MM.1S (cell line): ENCODE data around the gene CCDC92B.
"Not testable (repeated sequence)": the region's sequence is repeated elsewhere in the genome, so short reads cannot be mapped to it uniquely, and the experiment has no call there.

Experiments used
- DNase-seq: peaks from one replicate; pipeline ENCODE4 v3.0.0-alpha.2; 2015
- H2AFZ ChIP-seq: fragments of 300-600 bp; sonication (generic); 2 replicates; pipeline ENCODE4 v1.6.0; 2016; ENCODE audit warnings: antibody characterized with exemption, low read length
- H3F3A ChIP-seq: fragments of 300-600 bp; sonication (generic); 2 replicates; pipeline ENCODE4 v1.6.1; 2016; ENCODE audit warnings: mild to moderate bottlenecking, antibody characterized with exemption, low read length, moderate library complexity, mixed read lengths; ENCODE audit not compliant: insufficient read depth
- H3K27ac ChIP-seq: fragments of 300-600 bp; sonication (generic); 2 replicates; pipeline ENCODE4 v1.5.1; 2016; ENCODE audit warnings: mild to moderate bottlenecking, low read length
- H3K27me3 ChIP-seq: fragments of 300-600 bp; sonication (generic); replicated peaks from 2 replicates; pipeline ENCODE4 v1.6.0; 2016; ENCODE audit warnings: low read length; ENCODE audit not compliant: insufficient read depth
- H3K36me3 ChIP-seq: fragments of 300-600 bp; sonication (generic); replicated peaks from 2 replicates; pipeline ENCODE4 v1.6.1; 2016; ENCODE audit warnings: mild to moderate bottlenecking, low read length, mixed read lengths; ENCODE audit not compliant: insufficient read depth
- H3K4me1 ChIP-seq: fragments of 300-600 bp; sonication (generic); 2 replicates; pipeline ENCODE4 v1.6.1; 2016; ENCODE audit warnings: low read length, mixed read lengths
- H3K4me2 ChIP-seq: fragments of 300-600 bp; sonication (generic); 2 replicates; pipeline ENCODE4 v1.6.0; 2016; ENCODE audit warnings: low read depth, low read length
- H3K4me3 ChIP-seq: fragments of 300-600 bp; sonication (generic); 2 replicates; pipeline ENCODE4 v1.5.1; 2016; ENCODE audit warnings: low read length, mixed read lengths
- H3K79me2 ChIP-seq: fragments of 300-600 bp; sonication (generic); 2 replicates; pipeline ENCODE4 v1.6.1; 2016; ENCODE audit warnings: mixed run types, low read length, mixed read lengths
- H3K9ac ChIP-seq: fragments of 300-600 bp; sonication (generic); 2 replicates; pipeline ENCODE4 v1.6.1; 2016; ENCODE audit warnings: low read length, mixed read lengths
- H3K9me2 ChIP-seq: fragments of 300-600 bp; sonication (generic); replicated peaks from 2 replicates; pipeline ENCODE4 v1.6.1; 2016; ENCODE audit warnings: mild to moderate bottlenecking, low read length, mixed read lengths; ENCODE audit not compliant: insufficient read depth
- H3K9me3 ChIP-seq: fragments of 300-600 bp; sonication (generic); replicated peaks from 2 replicates; pipeline ENCODE4 v1.6.1; 2016; ENCODE audit warnings: mild to moderate bottlenecking, low read length, mixed read lengths; ENCODE audit not compliant: insufficient read depth
- H4K20me1 ChIP-seq: fragments of 300-600 bp; sonication (generic); 2 replicates; pipeline ENCODE4 v1.6.1; 2016; ENCODE audit warnings: mild to moderate bottlenecking, low read length, moderate library complexity, mixed read lengths; ENCODE audit not compliant: insufficient read depth
- EZH2 ChIP-seq: fragments of 300-600 bp; sonication (generic); optimal IDR thresholded peaks from 2 replicates; pipeline ENCODE3; 2017; ENCODE audit warnings: low read depth, mild to moderate bottlenecking, antibody characterized with exemption, low read length, mixed read lengths
- EZH2phosphoT487 ChIP-seq: fragments of 300-600 bp; sonication (generic); IDR thresholded peaks from 2 replicates; pipeline ENCODE4 v1.6.1; 2018; ENCODE audit warnings: antibody characterized with exemption, low read length
- TF ChIP-seq, protein P1 (sequence below): fragments of 300-600 bp; sonication (generic); IDR thresholded peaks from 2 replicates; pipeline ENCODE4 v1.5.1; 2016; ENCODE audit warnings: antibody characterized with exemption, low read length, mixed read lengths

Gene CCDC92B

DNA sequence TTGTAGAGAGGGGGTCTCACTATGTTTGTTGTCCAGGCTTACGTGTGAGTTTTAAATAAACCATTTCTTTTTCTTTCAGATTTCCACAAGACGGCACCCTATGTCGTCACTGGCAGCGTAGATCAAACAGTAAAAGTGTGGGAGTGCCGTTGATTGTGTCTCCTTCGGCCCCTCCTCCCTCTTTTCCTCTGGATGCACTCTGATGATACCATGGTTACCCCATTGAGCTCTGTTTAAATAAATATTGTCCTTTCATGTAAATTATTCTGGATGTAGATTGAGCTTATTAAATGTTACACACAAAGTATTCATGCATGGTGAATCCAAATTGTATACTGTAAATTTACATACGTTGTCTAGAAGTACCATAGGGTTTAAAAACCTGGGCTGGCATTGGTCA lies 67.8 kb downstream of the CCDC92B start:
- peaks cover 10% of the 10 kb centered on the region for H3K79me2 ChIP-seq
- H3K4me3 ChIP-seq, result no peak overlapping the region
- no peaks in the 10 kb centered on the region for H3K4me1 ChIP-seq
- peaks cover 12% of the 10 kb centered on the region; the same call in 1 of the 2 replicates for H3F3A ChIP-seq
- no peak overlapping the region for H3K4me2 ChIP-seq
- no peaks in the 10 kb centered on the region for H3K9me3 ChIP-seq
- TF ChIP-seq EZH2 (no peak), EZH2phosphoT487 (no peak)
- TF ChIP-seq, protein P1, sequence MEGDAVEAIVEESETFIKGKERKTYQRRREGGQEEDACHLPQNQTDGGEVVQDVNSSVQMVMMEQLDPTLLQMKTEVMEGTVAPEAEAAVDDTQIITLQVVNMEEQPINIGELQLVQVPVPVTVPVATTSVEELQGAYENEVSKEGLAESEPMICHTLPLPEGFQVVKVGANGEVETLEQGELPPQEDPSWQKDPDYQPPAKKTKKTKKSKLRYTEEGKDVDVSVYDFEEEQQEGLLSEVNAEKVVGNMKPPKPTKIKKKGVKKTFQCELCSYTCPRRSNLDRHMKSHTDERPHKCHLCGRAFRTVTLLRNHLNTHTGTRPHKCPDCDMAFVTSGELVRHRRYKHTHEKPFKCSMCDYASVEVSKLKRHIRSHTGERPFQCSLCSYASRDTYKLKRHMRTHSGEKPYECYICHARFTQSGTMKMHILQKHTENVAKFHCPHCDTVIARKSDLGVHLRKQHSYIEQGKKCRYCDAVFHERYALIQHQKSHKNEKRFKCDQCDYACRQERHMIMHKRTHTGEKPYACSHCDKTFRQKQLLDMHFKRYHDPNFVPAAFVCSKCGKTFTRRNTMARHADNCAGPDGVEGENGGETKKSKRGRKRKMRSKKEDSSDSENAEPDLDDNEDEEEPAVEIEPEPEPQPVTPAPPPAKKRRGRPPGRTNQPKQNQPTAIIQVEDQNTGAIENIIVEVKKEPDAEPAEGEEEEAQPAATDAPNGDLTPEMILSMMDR, result no peak
- no peaks in the 10 kb centered on the region for H3K27me3 ChIP-seq
- DNase-seq, result no peak
- no peaks in the 10 kb centered on the region for H4K20me1 ChIP-seq
- H2AFZ ChIP-seq, result no peak overlapping the region
- no peak overlapping the region for H3K27ac ChIP-seq
- no peaks in the 10 kb centered on the region for H3K9me2 ChIP-seq
- peaks cover 15% of the 10 kb centered on the region for H3K36me3 ChIP-seq
- H3K9ac ChIP-seq, result no peak overlapping the region

DNA sequence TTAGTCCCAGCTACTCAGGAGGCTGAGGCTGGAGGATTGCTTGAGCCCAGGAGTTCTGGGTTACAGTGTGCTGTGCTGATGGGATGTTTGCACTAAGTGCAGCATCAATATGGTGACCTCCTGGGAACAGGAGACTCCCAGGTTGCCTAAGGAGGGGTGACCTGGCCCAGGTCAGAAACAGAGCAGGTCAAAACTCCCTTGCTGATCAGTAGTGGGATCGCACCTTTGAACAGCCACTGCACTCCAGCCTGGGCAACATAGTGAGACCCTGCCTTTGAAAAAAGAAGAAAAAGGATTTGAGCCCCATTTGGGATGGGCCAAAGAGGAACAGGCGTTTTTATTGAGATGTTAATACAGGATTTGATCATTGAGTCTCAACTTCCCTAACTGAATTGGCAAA lies 68.5 kb downstream of the CCDC92B start:
- H3K27ac ChIP-seq, result no peak overlapping the region
- DNase-seq, result no peak
- TF ChIP-seq EZH2, result no peak
- no peak for TF ChIP-seq EZH2phosphoT487
- TF ChIP-seq, protein P1, result no peak
- H3K79me2 ChIP-seq, result peaks cover 17% of the 10 kb centered on the region
- no peak overlapping the region for H3K4me3 ChIP-seq
- peaks cover 15% of the 10 kb centered on the region for H3K36me3 ChIP-seq
- H3K4me2 ChIP-seq, result no peak overlapping the region
- H3K4me1 ChIP-seq, result no peaks in the 10 kb centered on the region
- H3K9ac ChIP-seq, result no peak overlapping the region
- H2AFZ ChIP-seq, result no peak overlapping the region
- H3K9me3 ChIP-seq, result no peaks in the 10 kb centered on the region
- H3F3A ChIP-seq, result peaks cover 11% of the 10 kb centered on the region; the same call in 1 of the 2 replicates
- no peaks in the 10 kb centered on the region for H3K9me2 ChIP-seq
- H4K20me1 ChIP-seq, result no peaks in the 10 kb centered on the region
- no peaks in the 10 kb centered on the region for H3K27me3 ChIP-seq

DNA sequence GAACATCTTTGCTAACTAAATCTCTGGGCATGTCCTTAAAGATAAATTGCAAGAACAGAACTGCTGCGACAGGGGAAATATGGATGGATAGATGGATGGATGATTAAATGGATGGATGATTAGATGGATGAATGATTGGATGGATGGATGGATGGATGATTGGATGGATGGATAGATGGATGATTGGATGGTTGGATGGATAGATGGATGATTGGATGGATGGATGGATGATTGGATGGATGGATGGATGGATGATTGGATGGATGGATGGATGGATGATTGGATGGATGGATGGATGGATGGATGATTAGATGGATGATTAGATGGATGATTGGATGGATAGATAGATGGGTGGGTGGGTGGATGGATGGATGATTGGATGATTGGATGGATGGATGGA lies 70.2 kb downstream of the CCDC92B start:
- H4K20me1 ChIP-seq, H3F3A ChIP-seq: not testable (repeated sequence)
- peaks cover 20% of the 10 kb centered on the region for H3K36me3 ChIP-seq

More for the DNA sequence above, 70.2 kb downstream of the CCDC92B start:
- H2AFZ ChIP-seq, H3K27ac ChIP-seq, DNase-seq, H3K9ac ChIP-seq, H3K27me3 ChIP-seq, H3K9me3 ChIP-seq, H3K9me2 ChIP-seq, H3K4me1 ChIP-seq, H3K4me3 ChIP-seq, H3K4me2 ChIP-seq: not testable (repeated sequence)
- peaks cover 31% of the 10 kb centered on the region for H3K79me2 ChIP-seq
